Liver (tissue), 9 donors: ENCODE data around the gene P2RY6. TPM values are rescaled to one million over a fixed set of nuclear protein-coding genes. Genes with fewer than 3 reads are reported as not detected.

Experiments
- DNase-seq: peaks from one replicate; pipeline ENCODE4 v3.0.0-alpha.2; 2017; ENCODE audit warnings: low spot score
- H3K27ac ChIP-seq, 2 donors: one replicate each; pipeline ENCODE4 v1.7.0; 2013; ENCODE audit warnings: inconsistent platforms in 2 of 2, low read length in 2 of 2, control low read depth in 1 of 2, low read depth in 1 of 2, mild to moderate bottlenecking in 1 of 2
- H3K27me3 ChIP-seq, 4 donors: one replicate each; pipeline versions ENCODE4 v1.6.1 to v1.7.0; 2013; ENCODE audit warnings: low read length in 3 of 4, inconsistent platforms in 1 of 4, mild to moderate bottlenecking in 1 of 4, moderate library complexity in 1 of 4; ENCODE audit not compliant: control insufficient read depth in 4 of 4, insufficient read depth in 4 of 4
- H3K36me3 ChIP-seq, 4 donors: one replicate each; pipeline versions ENCODE4 v1.6.1 to v1.7.0; 2013; ENCODE audit warnings: low read length in 3 of 4, mild to moderate bottlenecking in 3 of 4, low read depth in 1 of 4, moderate library complexity in 1 of 4; ENCODE audit not compliant: control insufficient read depth in 4 of 4, insufficient read depth in 3 of 4
- H3K4me1 ChIP-seq, 4 donors: one replicate each; pipeline versions ENCODE4 v1.6.1 to v1.7.0; 2013; ENCODE audit warnings: low read length in 3 of 4, mild to moderate bottlenecking in 3 of 4, moderate library complexity in 1 of 4; ENCODE audit not compliant: control insufficient read depth in 4 of 4, insufficient read depth in 4 of 4
- H3K4me3 ChIP-seq, 3 donors: one replicate each; pipeline versions ENCODE4 v1.6.1 to v1.7.0; 2013; ENCODE audit warnings: low read length in 3 of 3, control low read depth in 1 of 3, low read depth in 1 of 3, mild to moderate bottlenecking in 1 of 3
- H3K9ac ChIP-seq, 2 donors: one replicate each; pipeline ENCODE4 v1.7.0; 2013; ENCODE audit warnings: low read length in 2 of 2, mild to moderate bottlenecking in 2 of 2, moderate library complexity in 2 of 2, control low read depth in 1 of 2, low read depth in 1 of 2
- H3K9me3 ChIP-seq, 4 donors: one replicate each; pipeline versions ENCODE4 v1.6.1 to v1.7.0; 2013; ENCODE audit warnings: low read length in 3 of 4; ENCODE audit not compliant: control insufficient read depth in 4 of 4
- ATF3 ChIP-seq: IDR thresholded peaks from 2 replicates; pipeline ENCODE4 v1.6.1; 2016; ENCODE audit warnings: antibody characterized with exemption
- CTCF ChIP-seq: fragments of 150-350 bp; IDR thresholded peaks from 2 replicates; pipeline ENCODE4 v1.5.1; 2017; ENCODE audit warnings: improper control_type of control experiment, low read depth, low read length; ENCODE audit not compliant: missing input control
- EGR1 ChIP-seq, 2 donors: IDR thresholded peaks; 2 replicates each; pipeline ENCODE4 v1.6.1; 2016 to 2018; ENCODE audit warnings: antibody characterized with exemption in 2 of 2, low read depth in 2 of 2
- FOXA1 ChIP-seq: IDR thresholded peaks from 2 replicates; pipeline ENCODE4 v1.6.1; 2016; ENCODE audit warnings: antibody characterized with exemption
- FOXA2 ChIP-seq: IDR thresholded peaks from 2 replicates; pipeline ENCODE4 v1.6.1; 2016; ENCODE audit warnings: antibody characterized with exemption
- GABPA ChIP-seq, 2 donors: IDR thresholded peaks in 1 of 2; conservative IDR thresholded peaks in 1 of 2; 2 replicates each; pipeline ENCODE4 v1.6.1; 2016; ENCODE audit warnings: antibody characterized with exemption in 2 of 2, mild to moderate bottlenecking in 1 of 2, moderate library complexity in 1 of 2
- HNF4G ChIP-seq: IDR thresholded peaks from 2 replicates; pipeline ENCODE4 v1.6.1; 2016; ENCODE audit warnings: antibody characterized with exemption
- JUND ChIP-seq, 2 donors: IDR thresholded peaks; 2 replicates each; pipeline ENCODE4 v1.6.1; 2016; ENCODE audit warnings: antibody characterized with exemption in 2 of 2
- MAX ChIP-seq: IDR thresholded peaks from 2 replicates; pipeline ENCODE4 v1.6.1; 2016; ENCODE audit warnings: antibody characterized with exemption
- NR2F2 ChIP-seq: IDR thresholded peaks from 2 replicates; pipeline ENCODE4 v1.6.1; 2016; ENCODE audit warnings: antibody characterized with exemption
- RAD21 ChIP-seq, 2 donors: IDR thresholded peaks; 2 replicates each; pipeline ENCODE4 v1.6.1; 2016; ENCODE audit warnings: antibody characterized with exemption in 2 of 2, mild to moderate bottlenecking in 2 of 2
- REST ChIP-seq: IDR thresholded peaks from 2 replicates; pipeline ENCODE4 v1.6.1; 2016; ENCODE audit warnings: antibody characterized with exemption, mild to moderate bottlenecking
- RXRA ChIP-seq, 2 donors: IDR thresholded peaks; 2 replicates each; pipeline ENCODE4 v1.6.1; 2017 to 2018; ENCODE audit warnings: antibody characterized with exemption in 2 of 2, mild to moderate bottlenecking in 1 of 2
- SP1 ChIP-seq: IDR thresholded peaks from 2 replicates; pipeline ENCODE4 v1.6.1; 2018; ENCODE audit warnings: antibody characterized with exemption, mild to moderate bottlenecking
- YY1 ChIP-seq: IDR thresholded peaks from 2 replicates; pipeline ENCODE4 v1.6.1; 2016; ENCODE audit warnings: antibody characterized with exemption, mild to moderate bottlenecking
- ZBTB33 ChIP-seq: IDR thresholded peaks from 2 replicates; pipeline ENCODE4 v1.6.1; 2016; ENCODE audit warnings: antibody characterized with exemption
- WGBS: extraction: QIAGEN DNeasy Blood & Tissue Kit; methylation state at CpG from one replicate; pipeline ENCODE4 v1.1.7; 2013; 5-methylcytosine and 5-hydroxymethylcytosine counted together
- polyA plus RNA-seq, 2 donors: library from polyadenylated mRNA; stranded (reverse) in 1 of 2; unstranded in 1 of 2; fragments of 200-250 nt in 1 of 2; fragments of >200 nt in 1 of 2; fragmentation: Nextera tagmentation in 1 of 2; extraction: Ambion mirVana in 1 of 2; gene quantifications; one replicate each; pipeline versions ENCODE4 v1.2.1 to v1.2.3, GENCODE V29; 2013 to 2015
- total RNA-seq, 2 donors: library from RNA; depleted of rRNA; stranded (reverse); fragments of >200 nt; gene quantifications; one replicate each; pipeline ENCODE4 v1.2.3, GENCODE V29; 2014
- donor health status: healthy.
- donor health status: healthy.
- donor health status: healthy.
- donor health status: healthy.
- donor health status: healthy.

The P2RY6 gene
- total and polyA plus RNA-seq, 4 donors, result 0.21 to 1.3 (median 0.78) TPM

- TF ChIP-seq YY1 (no peak), FOXA1 (no peak), ZBTB33 (no peak), NR2F2 (no peak), FOXA2 (no peak), JUND (IDR thresholded peaks at IDR 0.05) (no peak)
These were observed 23.5 kb upstream of the P2RY6 start (continued) for GRCh38 chr11:73248526-73249185.

- Histone ChIP-seq H3K9ac (no peak overlapping the region), H3K4me3 (no peak overlapping the region), H3K27ac (no peak overlapping the region), H3K4me1 (no peaks in the 10 kb centered on the region), H3K27me3 (no peaks in the 10 kb centered on the region), H3K36me3 (no peaks in the 10 kb centered on the region), H3K9me3 (no peaks in the 10 kb centered on the region)
- 90% methylated on average over 5 of the region's 5 CpGs for WGBS
- no peak for DNase-seq
- no peak for TF ChIP-seq RXRA (IDR thresholded peaks at IDR 0.05)
- TF ChIP-seq EGR1 (IDR thresholded peaks at IDR 0.05; ENCODE audit: low read depth in 2 of 2), result no peak
- TF ChIP-seq ATF3, result no peak
- no peak for TF ChIP-seq GABPA (IDR thresholded peaks at IDR 0.05 in 1 of 2, conservative IDR thresholded peaks at IDR 0.05 in 1 of 2)
- TF ChIP-seq RAD21 (IDR thresholded peaks at IDR 0.05), result no peak
- TF ChIP-seq CTCF, result no peak
- TF ChIP-seq REST, result no peak
- no peak for TF ChIP-seq MAX
- no peak for TF ChIP-seq HNF4G
- TF ChIP-seq SP1, result no peak
- no peak for TF ChIP-seq FOXA2
- TF ChIP-seq JUND (IDR thresholded peaks at IDR 0.05), result no peak
- no peak for TF ChIP-seq NR2F2
These were observed 22.8 kb upstream of the P2RY6 start for GRCh38 chr11:73249304-73249703.
